Measurements from ENCODE around the gene ERI2.

GRCh38 chr16:20830372-20830771, 24.1 kb upstream of the ERI2 start:
- no peak for TF ChIP-seq POLR2AphosphoS5 (IDR thresholded peaks at IDR 0.05; ENCODE audit: borderline replicate concordance, low read depth, low read length)
- no peak for TF ChIP-seq EZH2 (IDR thresholded peaks at IDR 0.05)
- no peak for TF ChIP-seq FOXP2 (optimal IDR thresholded peaks at IDR 0.05; ENCODE audit: control extremely low read depth, extremely low read length, insufficient read depth)

Measured in SK-N-MC (cell line).